NCI-H1930 (cell line): ENCODE results near the gene RUNX2.

Source experiments
- DNase-seq, 2 experiments: peaks; one replicate each; lab custom pipeline; 2025; lab: John Stamatoyannopoulos, UW

Gene RUNX2

DNA sequence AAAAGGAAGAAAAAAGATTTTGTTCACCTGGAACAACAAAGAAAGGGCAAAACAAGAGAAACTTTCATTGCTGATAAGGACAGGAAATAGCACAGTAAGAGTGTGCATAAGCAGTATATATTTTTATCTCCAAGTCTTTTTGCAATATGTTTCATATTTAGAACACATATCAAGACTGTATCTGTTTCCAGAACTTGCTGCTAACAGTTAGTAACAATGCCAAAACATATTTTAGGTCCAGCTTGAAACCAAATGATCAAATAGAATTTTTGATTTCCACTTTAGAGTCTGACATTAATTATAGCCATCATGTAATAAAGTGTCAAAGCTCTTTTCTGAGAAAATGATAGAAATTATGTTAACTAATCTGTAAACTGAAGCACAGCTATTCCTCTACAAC lies 193.1 kb downstream of the RUNX2 start:
- DNase-seq: no peak

DNA sequence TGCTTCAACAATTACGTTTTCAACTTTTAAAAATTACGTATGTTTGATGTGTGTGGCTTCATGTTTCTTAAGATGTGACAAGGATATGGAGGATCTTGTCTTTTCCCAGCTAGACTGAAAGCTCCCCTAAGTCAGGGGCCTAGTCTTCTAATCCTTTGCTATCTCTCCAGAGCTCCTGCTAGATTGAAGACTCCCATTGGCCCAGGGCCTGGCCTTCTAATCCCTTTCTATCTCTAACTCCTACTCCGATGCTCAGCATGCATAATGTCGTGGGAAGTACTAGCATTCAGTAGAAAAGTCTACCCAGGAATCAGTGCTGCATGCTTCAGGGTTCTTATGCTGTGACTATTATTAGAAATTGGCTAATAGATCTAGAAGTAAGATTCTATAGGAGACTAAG lies 194.4 kb downstream of the RUNX2 start:
- no peak for DNase-seq

DNA sequence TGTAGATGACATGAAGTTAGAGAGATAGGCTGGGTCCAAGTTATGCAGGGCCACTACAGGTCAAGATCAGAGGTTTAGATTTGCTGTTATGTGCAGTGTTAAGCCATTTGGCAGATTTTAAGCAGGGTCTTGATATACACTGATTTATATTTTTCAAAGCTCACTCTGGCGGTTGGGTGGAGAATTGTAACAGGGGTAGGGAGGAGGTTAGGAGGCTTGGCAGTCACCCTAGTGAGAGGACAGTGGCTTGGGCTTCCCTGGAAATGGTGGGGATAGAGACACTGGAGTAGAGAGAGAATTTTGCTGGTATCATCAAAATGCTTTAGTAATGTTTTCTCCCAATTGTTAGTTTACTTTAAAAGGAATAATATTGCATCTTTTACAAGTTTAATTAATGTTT lies 199.1 kb downstream of the RUNX2 start:
- DNase-seq: no peak

DNA sequence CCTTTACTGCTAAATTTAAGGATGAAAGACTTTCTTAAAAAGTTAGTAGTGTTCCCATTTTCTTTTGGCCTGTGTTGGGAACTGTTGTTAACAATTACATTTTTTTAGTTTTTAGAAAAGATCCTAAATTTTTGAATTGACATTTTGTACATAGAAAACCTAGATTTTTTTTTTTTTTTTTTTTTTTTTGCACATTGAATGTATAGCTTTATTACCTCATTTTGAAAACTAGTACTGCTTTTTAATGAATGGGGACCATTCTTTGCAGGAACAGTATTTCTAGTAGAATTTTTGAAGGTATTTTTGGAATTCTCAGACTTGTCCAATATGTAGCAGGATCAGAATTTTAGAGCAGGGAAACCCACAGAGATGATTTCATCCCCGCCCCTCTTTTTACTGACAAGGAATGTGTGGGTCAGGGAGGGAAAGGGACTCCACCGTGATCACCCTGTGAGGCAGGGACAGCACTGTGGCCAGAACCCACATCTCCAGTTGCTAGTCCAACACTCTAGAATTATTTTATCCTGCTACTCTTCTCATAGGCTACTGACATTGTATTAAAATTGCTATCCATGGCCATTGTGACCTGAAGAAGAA lies 204.0 kb downstream of the RUNX2 start:
- no peak for DNase-seq

DNA sequence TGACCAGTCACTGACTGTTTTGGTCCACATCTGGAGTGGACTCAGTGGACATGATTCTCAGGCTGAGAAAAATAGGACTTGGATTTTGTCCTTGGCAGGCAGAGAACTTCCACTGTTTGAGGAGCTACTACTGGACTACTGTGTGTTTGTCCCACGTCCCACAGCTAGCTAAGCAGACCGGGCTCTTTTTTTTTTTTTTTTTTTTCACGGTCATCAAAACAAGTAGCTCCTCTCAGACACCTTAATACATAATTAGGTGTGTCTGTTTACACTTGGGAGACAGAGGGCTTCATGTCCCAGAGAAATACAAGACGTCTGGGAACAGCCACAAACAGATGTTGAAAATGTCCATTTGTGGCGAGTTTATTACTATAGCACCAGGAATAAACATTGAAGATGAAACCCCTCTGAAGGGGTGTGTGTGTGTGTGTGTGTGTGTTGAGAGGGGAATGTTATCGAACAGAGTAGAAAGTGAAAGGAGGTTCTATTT lies 204.6 kb downstream of the RUNX2 start:
- no peak for DNase-seq

DNA sequence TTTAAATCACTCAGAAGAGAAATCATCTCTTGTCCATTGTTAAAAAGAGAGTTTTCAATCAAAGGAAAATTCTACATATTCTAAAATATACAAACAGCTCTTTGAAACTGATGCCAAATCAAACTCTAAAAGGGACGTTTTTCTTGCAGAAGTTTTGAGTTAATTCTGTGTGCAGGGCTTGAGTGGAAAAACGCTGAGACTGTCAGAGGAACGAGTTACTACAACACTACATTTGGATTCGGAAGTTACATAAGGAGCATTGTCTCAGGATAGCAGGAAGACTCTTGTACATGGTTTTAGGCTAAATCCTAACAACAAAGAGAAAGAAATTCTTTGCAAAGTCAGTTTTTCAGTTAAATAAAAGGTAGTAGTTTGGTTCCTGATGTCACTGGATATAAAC lies 205.3 kb downstream of the RUNX2 start:
- DNase-seq: no peak

DNA sequence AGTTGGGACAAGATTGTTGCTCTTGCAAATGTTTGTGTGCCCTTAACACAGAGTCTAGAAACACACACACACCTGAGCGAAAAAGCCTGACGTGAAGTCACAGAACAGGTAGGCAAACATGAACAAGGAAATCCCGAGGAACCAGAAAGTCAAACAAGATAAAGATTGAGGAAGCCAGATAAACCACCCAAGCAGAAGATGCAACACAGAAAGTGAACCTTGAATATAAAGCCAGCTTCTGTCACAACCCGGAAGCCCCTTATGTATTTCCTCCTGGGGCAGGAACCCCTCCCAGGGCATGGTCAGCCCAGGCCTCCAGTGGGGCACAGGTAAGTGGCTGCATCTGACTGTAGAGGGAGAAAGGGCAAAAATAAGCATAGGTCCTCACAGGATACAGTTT lies 207.8 kb downstream of the RUNX2 start:
- DNase-seq: no peak

DNA sequence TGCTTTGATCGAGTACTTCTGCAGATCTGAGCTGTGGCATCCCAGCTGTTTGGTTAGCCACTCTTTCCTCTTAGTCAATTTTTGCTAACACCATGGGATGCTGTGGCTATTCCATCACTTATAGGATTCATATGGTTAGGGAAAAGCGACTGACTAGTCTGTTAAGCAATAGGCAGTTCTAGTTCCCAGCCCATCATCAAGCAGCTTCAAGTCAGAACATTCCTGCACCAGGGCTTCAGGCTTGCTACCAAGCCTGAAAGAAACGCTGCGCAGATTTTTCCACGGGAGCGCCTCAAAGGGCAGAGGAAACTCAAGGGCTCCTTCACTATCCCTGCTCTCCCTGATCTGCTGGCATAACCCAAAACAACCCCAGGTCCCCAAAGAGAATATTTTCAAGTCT lies 209.4 kb downstream of the RUNX2 start:
- no peak for DNase-seq

DNA sequence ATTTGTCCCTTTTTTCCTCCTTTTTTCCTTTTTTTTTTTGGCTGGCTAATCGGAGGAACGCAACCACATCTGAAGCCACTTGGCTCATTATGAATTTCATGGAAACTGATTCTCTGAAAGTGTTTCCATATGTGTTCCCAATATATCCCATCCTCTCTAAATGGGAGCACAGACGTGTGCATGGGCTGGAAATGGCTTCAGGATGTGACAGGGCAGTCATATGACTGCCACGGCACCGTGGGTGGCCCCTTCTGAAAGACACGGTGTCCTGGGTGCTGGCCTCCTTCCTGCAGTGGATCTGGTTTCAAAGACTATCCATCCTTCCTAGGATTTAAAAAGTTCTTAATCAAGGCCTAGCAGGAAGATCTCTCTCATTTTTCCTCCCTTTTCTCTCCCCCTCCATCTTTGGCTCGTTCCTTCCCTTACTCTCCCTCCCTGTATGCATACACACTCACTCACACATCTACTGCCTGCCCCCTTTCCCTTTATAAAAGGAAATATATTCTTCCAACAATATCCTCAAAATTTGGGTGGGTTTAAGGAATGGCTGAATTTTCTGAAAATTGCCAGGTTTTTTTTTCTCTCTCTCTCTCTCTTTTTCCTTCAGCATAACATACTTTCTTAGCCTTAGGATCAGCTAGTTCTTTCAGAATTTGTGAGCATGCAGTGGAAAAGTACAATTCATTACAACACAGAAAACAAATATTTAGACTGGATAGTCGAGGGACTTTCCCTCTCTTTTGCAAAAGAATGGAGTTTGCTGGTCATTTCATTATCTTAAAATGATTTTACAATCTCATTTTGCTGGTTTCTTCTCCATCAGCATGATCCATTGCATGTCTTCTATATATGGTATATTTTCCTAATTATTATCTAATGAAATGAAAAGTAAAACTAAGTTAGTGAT lies 210.8 kb downstream of the RUNX2 start:
- no peak for DNase-seq

DNA sequence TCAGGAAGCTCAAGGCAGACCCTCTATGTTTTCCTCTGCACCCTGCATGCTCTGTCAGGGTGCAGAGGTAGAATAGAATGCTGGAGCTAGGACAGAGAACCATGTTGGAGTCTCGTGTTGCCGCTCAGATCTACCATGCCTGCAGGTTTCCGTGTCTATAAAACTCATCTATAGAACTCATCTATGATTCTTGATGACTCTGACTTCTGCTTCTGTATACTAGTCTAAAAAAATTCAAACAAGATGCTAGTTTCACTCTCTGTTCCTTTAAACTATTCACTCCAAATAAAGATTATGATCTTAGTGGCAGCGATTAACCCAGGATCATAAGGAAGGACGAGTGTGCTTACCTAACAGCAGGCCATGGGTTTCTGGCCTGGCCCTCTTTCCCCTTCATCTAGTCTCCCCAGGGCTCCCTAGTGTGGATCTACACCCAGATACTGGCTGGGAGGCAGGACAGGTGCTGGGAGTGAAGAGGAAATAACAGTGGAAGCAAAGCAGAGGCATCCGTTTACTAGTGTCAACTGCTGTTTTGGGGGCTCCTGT lies 212.3 kb downstream of the RUNX2 start:
- no peak for DNase-seq

DNA sequence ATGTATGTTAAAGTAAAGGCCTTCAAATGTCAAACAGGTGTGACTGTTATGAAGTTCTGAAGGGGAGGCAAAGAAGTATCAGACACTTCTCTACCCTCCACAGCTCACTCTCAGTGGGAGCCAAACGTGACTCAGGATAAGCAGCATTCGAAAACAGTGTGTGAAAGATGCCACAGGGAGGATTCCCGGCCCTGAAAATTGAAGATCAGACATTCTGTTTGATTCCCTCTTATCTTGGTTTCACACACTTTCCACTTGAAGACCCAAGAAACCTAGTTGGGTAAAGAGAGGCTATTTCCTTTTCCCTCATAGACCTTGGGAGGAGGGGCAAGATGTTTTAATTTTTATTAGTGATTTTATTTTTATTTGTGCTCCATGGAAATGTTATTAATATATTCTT lies 213.8 kb downstream of the RUNX2 start:
- no peak for DNase-seq

DNA sequence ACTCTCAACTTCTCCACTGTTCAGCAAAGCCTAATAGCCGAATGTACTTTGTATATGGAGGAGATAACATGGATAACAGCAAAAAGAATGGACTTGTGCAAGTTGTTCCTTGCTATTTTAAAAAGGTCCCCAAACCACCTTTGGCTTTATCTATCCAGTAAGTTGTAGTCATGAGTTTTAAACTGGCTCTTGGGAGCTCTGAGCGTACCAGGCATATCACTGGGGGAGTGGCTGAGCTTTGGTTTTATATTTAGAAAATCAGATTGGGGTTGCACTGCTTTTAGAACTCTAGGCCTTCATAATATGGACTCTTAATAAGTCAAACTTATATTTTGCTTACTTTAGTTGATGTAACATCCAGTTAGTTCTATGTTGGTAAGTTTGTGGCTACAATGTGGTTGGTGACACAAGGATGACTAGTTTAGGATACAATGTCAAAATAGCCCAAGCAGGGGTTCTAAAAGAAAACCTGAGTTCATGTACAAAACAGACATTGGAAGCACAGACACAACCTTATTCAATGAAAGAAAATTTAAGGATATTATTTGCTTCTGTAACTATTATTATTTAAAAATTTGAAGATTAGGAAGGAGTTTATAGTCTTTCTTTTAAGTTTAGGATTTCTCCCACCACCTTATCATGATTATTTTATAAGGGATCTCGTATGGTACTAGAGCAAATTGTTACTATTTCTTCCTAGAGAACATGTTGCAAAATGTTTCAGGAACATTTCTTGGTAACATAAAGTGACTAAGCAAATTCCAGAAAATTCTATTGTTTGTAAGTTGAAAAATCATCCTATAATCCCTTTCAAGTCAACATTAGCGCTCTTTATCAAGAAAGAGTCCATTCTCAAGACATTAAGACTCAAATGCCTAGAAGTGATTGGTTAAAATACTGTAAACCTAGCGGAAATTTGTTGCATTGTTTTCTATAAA lies 215.4 kb downstream of the RUNX2 start:
- DNase-seq: no peak

DNA sequence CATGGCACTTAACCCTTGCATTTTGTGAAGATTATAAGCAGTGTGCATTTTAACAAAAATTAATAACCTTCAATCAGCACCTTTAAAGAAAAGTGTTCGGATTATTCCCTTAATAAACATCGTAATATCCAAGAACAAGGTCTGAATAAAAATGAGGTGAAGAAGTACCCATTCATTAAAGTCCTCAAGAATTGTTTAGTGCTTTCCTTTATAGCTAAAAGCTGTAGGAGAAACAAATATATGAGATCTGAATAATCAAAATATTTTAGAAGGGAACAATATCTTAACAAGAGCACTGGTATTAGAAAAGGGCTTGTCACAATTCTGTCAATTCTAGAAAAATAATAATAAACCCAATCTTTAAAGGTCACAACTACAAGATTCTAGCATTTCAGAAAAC lies 217.3 kb downstream of the RUNX2 start:
- no peak for DNase-seq

DNA sequence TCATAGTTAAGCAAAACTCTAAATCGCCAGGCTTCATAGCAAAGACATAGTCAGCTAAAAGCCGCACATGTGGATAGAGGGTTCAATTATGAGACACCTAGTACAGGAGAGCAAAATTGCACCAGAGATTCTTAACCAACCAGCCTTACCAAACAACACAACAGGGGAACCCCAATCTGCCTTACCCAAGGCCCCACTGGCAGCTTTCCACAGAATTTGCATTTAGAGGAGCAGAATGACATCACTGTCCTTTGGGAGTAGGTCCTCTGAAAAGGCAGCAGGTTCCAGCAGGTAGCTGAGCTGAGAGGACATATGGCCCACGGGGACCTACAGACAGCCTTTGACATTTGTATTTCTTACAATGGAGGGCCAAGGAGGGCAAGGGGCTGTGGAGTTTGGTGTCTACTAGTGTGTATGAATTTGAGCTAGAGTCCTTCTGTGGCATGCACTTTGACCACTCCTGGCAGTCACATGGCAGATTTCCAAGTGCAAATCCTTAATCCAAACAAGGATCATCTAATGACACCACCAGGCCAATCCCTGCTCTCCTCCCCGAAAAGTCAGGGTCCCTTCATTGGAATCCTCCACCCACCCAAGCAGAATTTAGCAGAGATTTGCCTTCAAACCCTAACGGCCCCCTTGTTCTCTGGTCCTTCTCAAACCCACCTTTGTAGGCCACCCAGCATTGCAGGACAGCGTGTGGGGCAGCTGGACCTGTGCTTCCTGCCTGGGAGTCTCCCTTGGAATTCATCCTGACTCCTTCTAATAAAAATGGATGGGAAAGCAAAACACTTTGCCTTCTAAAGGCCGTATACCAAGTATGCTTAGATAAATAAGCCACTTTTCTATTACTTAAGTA lies 220.8 kb downstream of the RUNX2 start:
- DNase-seq: no peak

DNA sequence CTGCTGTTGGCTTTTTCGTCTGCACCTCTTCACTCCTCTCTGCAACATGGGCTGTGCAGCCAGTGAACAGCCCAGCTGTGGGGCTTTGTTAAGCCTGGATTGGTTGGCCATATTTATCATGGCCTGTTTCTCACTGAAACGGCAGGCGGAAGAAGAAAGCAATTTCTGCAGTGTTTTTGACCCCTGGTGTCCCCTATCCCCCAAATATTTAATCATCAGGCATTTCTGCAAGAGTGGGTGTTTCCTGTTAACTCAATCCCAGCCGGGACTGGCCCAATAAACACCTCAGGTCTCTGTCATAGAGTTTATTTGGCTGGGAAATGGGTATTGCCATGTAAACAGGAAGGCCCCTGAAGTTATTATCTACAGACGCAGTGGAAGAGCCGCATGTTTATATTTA lies 224.4 kb downstream of the RUNX2 start:
- no peak for DNase-seq

DNA sequence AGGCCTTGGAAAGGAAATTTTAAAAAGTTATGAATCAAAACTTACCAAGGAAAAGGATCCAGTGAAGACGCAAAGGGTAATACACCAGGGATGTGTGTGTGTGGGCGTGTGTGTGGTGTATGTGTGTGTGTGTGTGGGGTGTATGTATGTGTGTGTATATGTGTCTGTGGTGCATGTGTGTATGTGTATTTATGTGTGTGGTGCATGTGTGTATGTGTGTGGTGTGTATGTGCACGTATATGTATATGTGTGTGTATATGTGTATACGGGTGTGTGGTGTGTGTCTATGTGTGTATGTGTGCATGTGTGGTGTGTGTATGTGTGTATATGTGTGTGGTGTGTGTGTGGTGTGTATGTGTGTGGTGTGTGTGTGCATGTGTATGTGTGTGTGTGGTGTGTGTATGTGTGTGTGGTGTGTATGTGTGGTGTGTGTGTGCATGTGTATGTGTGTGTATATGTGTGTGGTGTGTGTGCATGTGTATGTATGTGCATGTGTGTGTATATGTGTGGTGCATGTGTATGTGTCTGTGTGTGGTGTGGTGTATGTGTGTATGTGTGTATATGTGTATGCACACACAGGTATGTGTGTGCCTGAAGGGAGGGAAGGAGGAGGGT lies 225.7 kb downstream of the RUNX2 start:
- no peak for DNase-seq

DNA sequence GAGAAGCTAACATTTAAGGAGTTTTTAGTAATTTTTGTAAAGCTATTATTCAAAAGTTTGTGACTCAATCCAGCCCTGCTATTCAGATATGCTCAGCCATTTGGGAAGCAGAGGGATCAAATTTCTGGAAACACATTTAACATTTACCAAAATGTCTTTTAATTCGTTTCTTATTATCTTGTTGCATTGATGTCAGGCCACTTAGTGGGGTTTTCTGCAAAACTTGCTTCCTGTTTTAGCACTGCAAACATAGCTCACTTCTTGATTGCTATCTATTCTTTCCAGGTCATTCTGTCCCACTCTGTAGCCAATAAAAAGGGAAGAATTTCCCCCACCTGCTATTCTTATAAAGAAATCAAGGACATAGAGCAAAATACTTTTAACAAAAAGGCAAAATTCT lies 226.5 kb downstream of the RUNX2 start:
- DNase-seq: no peak

DNA sequence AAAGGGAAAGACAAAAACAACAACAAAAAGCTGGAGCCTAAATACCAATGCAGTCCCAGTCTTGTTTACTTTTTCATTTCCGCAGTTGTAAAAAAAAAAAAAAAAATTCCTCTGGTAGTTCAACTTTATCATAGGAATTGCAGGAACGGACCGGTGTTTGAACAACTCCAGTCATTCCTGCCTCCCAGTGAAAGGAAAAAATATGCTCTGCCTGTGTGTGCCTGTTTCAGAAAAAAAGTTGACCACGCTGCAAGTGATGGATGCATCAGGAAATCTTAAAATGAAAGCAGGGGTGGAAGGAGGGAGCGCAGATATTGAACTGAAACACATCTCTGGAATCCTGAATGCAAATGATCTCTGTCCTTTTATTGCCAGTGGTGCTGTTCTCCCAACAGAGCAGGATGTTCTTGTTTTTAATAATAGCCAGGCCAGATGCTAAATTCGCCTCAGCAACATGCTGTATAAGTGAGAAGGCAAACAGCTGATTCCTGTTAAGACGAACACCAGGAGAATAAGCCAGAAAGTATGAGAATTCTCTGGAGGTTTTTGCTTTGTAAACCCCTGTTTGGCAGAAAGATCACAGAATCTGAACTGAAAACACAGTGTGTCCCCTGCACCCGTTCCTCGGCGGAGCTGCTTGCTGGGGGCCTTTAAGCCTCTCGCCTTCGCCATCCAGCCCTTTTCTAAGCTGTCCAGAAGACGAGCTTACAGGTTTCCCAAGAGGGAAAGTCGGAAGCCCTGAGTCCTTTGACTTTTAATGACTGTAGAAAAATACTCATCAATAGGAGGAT lies 228.0 kb downstream of the RUNX2 start:
- DNase-seq: no peak

DNA sequence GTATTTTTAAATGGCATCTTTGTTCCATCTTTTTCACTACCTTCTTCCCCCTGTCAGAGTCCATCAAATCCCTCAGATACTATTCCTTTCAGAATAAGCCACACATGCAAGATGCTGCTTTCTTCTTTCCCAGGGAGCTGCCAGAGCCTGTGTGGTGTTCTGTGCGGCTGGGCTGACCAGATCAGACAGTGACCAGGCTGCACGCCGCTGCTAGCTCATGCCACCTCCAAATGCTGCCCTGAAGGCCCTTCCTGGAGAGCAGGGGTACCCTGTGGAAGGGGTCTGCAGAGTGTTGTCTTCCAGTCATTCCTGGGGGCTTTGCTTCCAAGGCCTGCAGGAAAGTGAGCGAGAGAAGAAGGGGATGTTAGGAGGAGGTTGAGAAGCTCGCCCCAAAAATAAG lies 228.7 kb downstream of the RUNX2 start:
- DNase-seq: no peak

DNA sequence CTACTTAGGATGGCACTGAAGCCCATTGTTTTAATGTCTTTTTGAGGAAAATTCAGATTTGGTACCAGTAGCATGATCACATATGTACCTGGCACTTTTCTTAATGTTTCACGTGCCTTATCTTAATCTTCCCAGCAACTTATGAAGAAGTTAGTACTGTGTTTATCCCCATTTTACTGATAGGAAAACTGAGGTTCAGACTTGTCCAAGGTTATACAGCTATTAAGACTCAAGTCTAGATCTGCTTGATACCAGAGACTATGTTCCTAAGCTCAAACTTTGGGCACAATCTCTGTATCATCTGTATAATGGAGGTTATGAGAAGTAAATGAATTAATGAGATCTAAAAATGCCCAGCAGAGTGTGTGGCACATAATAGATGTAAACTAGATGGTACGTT lies 229.3 kb downstream of the RUNX2 start:
- no peak for DNase-seq
